OCI-LY1 (cell line): ENCODE results near the gene C17orf100.
"Not testable (repeated sequence)": the region's sequence is repeated elsewhere in the genome, so short reads cannot be mapped to it uniquely, and the experiment has no call there.

Experiments used
- H2AFZ ChIP-seq: fragments of 200-600 bp; sonication (generic), shearing (Covaris generic); 2 replicates; pipeline ENCODE4 v1.6.0; 2014; ENCODE audit warnings: antibody characterized with exemption, mild to moderate bottlenecking, low read length
- H3F3A ChIP-seq: fragments of 200-600 bp; sonication (generic), shearing (Covaris generic); 2 replicates; pipeline ENCODE4 v1.6.0; 2014; ENCODE audit warnings: mild to moderate bottlenecking, antibody characterized with exemption, low read length, moderate library complexity; ENCODE audit not compliant: insufficient read depth
- H3K27ac ChIP-seq: fragments of 200-600 bp; sonication (generic); 2 replicates; pipeline ENCODE4 v1.5.1; 2014; ENCODE audit warnings: low read length, mixed run types, mild to moderate bottlenecking, low read depth; ENCODE audit not compliant: poor library complexity, severe bottlenecking
- H3K27me3 ChIP-seq: fragments of 200-600 bp; sonication (generic); 2 replicates; pipeline ENCODE4 v1.6.0; 2014; ENCODE audit warnings: antibody characterized with exemption, mild to moderate bottlenecking, low read length, moderate library complexity; ENCODE audit not compliant: insufficient read depth
- H3K36me3 ChIP-seq: fragments of 200-600 bp; sonication (generic); 2 replicates; pipeline ENCODE4 v1.6.1; 2014; ENCODE audit warnings: mild to moderate bottlenecking, antibody characterized with exemption, low read length, moderate library complexity, mixed read lengths; ENCODE audit not compliant: insufficient read depth
- H3K4me1 ChIP-seq: fragments of 200-600 bp; sonication (generic); 2 replicates; pipeline ENCODE4 v1.5.1; 2014; ENCODE audit warnings: mild to moderate bottlenecking, low read length, moderate library complexity; ENCODE audit not compliant: insufficient read depth, severe bottlenecking
- H3K4me2 ChIP-seq: fragments of 200-600 bp; sonication (generic), shearing (Covaris generic); 2 replicates; pipeline ENCODE4 v1.6.1; 2014; ENCODE audit warnings: low read length
- H3K4me3 ChIP-seq: fragments of 200-600 bp; sonication (generic); 2 replicates; pipeline ENCODE4 v1.5.1; 2014; ENCODE audit warnings: low read length, low read depth, mild to moderate bottlenecking, mixed read lengths; ENCODE audit not compliant: poor library complexity, severe bottlenecking
- H3K79me2 ChIP-seq: fragments of 200-600 bp; shearing (Covaris generic); 2 replicates; pipeline ENCODE4 v1.6.1; 2016; ENCODE audit warnings: mixed run types, low read length, mixed read lengths; ENCODE audit not compliant: insufficient read depth
- H3K9ac ChIP-seq: fragments of 200-600 bp; sonication (generic), shearing (Covaris generic); 2 replicates; pipeline ENCODE4 v1.6.1; 2014; ENCODE audit warnings: mild to moderate bottlenecking, low read length, mixed read lengths
- H3K9me2 ChIP-seq: fragments of 200-600 bp; sonication (generic), shearing (Covaris generic); 2 replicates; pipeline ENCODE4 v1.6.1; 2014; ENCODE audit warnings: low read depth, mild to moderate bottlenecking, low read length, mixed read lengths
- H3K9me3 ChIP-seq: fragments of 200-600 bp; shearing (Covaris generic); 2 replicates; pipeline ENCODE4 v1.6.1; 2014; ENCODE audit warnings: low read length, mixed read lengths
- H4K20me1 ChIP-seq: fragments of 200-600 bp; sonication (generic), shearing (Covaris generic); 2 replicates; pipeline ENCODE4 v1.6.0; 2016; ENCODE audit warnings: mild to moderate bottlenecking, low read length; ENCODE audit not compliant: insufficient read depth
- CTCF ChIP-seq: fragments of 200-600 bp; sonication (generic), shearing (Covaris generic); IDR thresholded peaks from 2 replicates; pipeline ENCODE4 v1.5.1; 2017; ENCODE audit warnings: mild to moderate bottlenecking, antibody characterized with exemption, low read length, moderate library complexity, mixed read lengths
- EZH2 ChIP-seq: fragments of 200-600 bp; sonication (generic), shearing (Covaris generic); IDR thresholded peaks from 2 replicates; pipeline ENCODE4 v1.8.0; 2017; ENCODE audit warnings: borderline replicate concordance, mixed run types, mild to moderate bottlenecking, antibody characterized with exemption, low read length, moderate library complexity, mixed read lengths

C17orf100 gene

GRCh38 chr17:6657633-6658287 is 6.2 kb downstream of the C17orf100 start:
- Histone ChIP-seq H3F3A (0 out of 2 replicates have a peak, but pooled peaks cover 6% of the 10 kb centered on the region), H4K20me1 (no peaks in the 10 kb centered on the region), H2AFZ (no peak overlapping the region), H3K4me3 (peak overlapping the region; percentile 70), H3K9me2 (no peaks in the 10 kb centered on the region), H3K9ac (peak overlapping the region; percentile 75), H3K27ac (no peak overlapping the region), H3K4me2 (peak overlapping the region; percentile 66), H3K79me2 (no peaks in the 10 kb centered on the region), H3K36me3 (peaks cover 3% of the 10 kb centered on the region; the same call in 1 of the 2 replicates), H3K9me3 (no peaks in the 10 kb centered on the region), H3K27me3 (no peaks in the 10 kb centered on the region), H3K4me1 (peaks cover 55% of the 10 kb centered on the region)
- TF ChIP-seq CTCF = no peak
- no peak for TF ChIP-seq EZH2

- peaks cover 48% of the 10 kb centered on the region for H3K4me1 ChIP-seq
- H3K9ac ChIP-seq = not testable (repeated sequence)
Observed at GRCh38 chr17:6658411-6658810, 6.8 kb downstream of the C17orf100 start.

GRCh38 chr17:6660101-6660500 is 8.5 kb downstream of the C17orf100 start:
- H3K9me3 ChIP-seq = no peaks in the 10 kb centered on the region
- H3K9ac ChIP-seq = no peak overlapping the region; the same call in 1 of the 2 replicates
- H3K4me1 ChIP-seq = peaks cover 34% of the 10 kb centered on the region
- H3F3A ChIP-seq = no peaks in the 10 kb centered on the region
- peak overlapping the region; percentile 30 for H3K27ac ChIP-seq
- no peaks in the 10 kb centered on the region for H3K79me2 ChIP-seq
- H2AFZ ChIP-seq = no peak overlapping the region
- no peak for TF ChIP-seq EZH2
- TF ChIP-seq CTCF = no peak
- no peak overlapping the region for H3K4me3 ChIP-seq
- no peaks in the 10 kb centered on the region for H3K9me2 ChIP-seq
- H3K36me3 ChIP-seq = peaks cover 3% of the 10 kb centered on the region; the same call in 1 of the 2 replicates
- H3K4me2 ChIP-seq = peak overlapping the region; percentile 17; the same call in 1 of the 2 replicates
- no peaks in the 10 kb centered on the region for H3K27me3 ChIP-seq
- no peaks in the 10 kb centered on the region for H4K20me1 ChIP-seq

More at GRCh38 chr17:6658411-6658810, 6.8 kb downstream of the C17orf100 start:
- not testable (repeated sequence) for H3K4me3 ChIP-seq, H3K36me3 ChIP-seq, H3K27ac ChIP-seq, H3K9me3 ChIP-seq, H3K27me3 ChIP-seq, H2AFZ ChIP-seq, H3K4me2 ChIP-seq, H3F3A ChIP-seq, H4K20me1 ChIP-seq, H3K9me2 ChIP-seq, H3K79me2 ChIP-seq
